OCI-LY7 (cell line): ENCODE measurements around the gene EIPR1. TPM values are rescaled to one million over a fixed set of nuclear protein-coding genes. Genes with fewer than 3 reads are reported as not detected.

Experiments
- BruUV-seq: library from RNA; stranded (reverse); fragments of 400-500 nt; replicated peaks from 2 replicates; lab custom pipeline; 2021; lab: Mats Ljungman, UMichigan
- CTCF ChIA-PET: fragments of 300-600 bp; sonication (Branson Sonifier 250); formaldehyde crosslinking; loops from one replicate; lab custom pipeline; 2022; ENCODE audit warnings: antibody characterized with exemption; ENCODE audit not compliant: unreplicated experiment; lab: Charles Lee
- POLR2A ChIA-PET: fragments of 300-600 bp; sonication (Branson Sonifier 250); formaldehyde crosslinking; loops from one replicate; lab custom pipeline; 2022; ENCODE audit warnings: antibody characterized with exemption; lab: Charles Lee
- DNase-seq: peaks from one replicate; pipeline ENCODE4 v3.0.0-alpha.2; 2015; ENCODE audit warnings: low spot score
- H2AFZ ChIP-seq: fragments of 200-600 bp; sonication (generic), shearing (Covaris generic); 2 replicates; pipeline ENCODE4 v1.6.1; 2014; ENCODE audit warnings: mild to moderate bottlenecking, antibody characterized with exemption, low read length, moderate library complexity
- H3K27ac ChIP-seq: fragments of 200-600 bp; sonication (generic); 2 replicates; pipeline ENCODE4 v1.5.1; 2014; ENCODE audit warnings: mixed run types, low read depth, mild to moderate bottlenecking, moderate library complexity, low read length, inconsistent platforms; ENCODE audit not compliant: poor library complexity, severe bottlenecking
- H3K36me3 ChIP-seq: fragments of 200-600 bp; sonication (generic); 2 replicates; pipeline ENCODE4 v1.6.1; 2014; ENCODE audit warnings: mild to moderate bottlenecking, antibody characterized with exemption, low read length, moderate library complexity, mixed read lengths; ENCODE audit not compliant: insufficient read depth
- H3K4me1 ChIP-seq: fragments of 200-600 bp; sonication (generic); 2 replicates; pipeline ENCODE4 v1.5.1; 2014; ENCODE audit warnings: mild to moderate bottlenecking, low read length; ENCODE audit not compliant: insufficient read depth, poor library complexity, severe bottlenecking
- H3K4me2 ChIP-seq: fragments of 200-600 bp; sonication (generic); 2 replicates; pipeline ENCODE4 v1.6.1; 2014; ENCODE audit warnings: mild to moderate bottlenecking, low read length
- H3K4me3 ChIP-seq: fragments of 200-600 bp; sonication (generic); 2 replicates; pipeline ENCODE4 v1.5.1; 2014; ENCODE audit warnings: mild to moderate bottlenecking, low read depth, low read length; ENCODE audit not compliant: poor library complexity, severe bottlenecking
- H3K79me2 ChIP-seq: fragments of 200-600 bp; sonication (generic); 2 replicates; pipeline ENCODE4 v1.6.1; 2016; ENCODE audit warnings: low read depth, mild to moderate bottlenecking, low read length, moderate library complexity, mixed read lengths; ENCODE audit not compliant: insufficient read depth
- H3K9me2 ChIP-seq: fragments of 200-600 bp; sonication (generic); 2 replicates; pipeline ENCODE4 v1.6.1; 2016; ENCODE audit warnings: mild to moderate bottlenecking, low read length, mixed read lengths; ENCODE audit not compliant: insufficient read depth
- H3K9me3 ChIP-seq: fragments of 200-600 bp; sonication (generic); 2 replicates; pipeline ENCODE4 v1.6.1; 2014; ENCODE audit warnings: mild to moderate bottlenecking, mixed run types, low read length, mixed read lengths
- H4K20me1 ChIP-seq: fragments of 200-600 bp; sonication (generic); 2 replicates; pipeline ENCODE4 v1.6.1; 2014; ENCODE audit warnings: mild to moderate bottlenecking, antibody characterized with exemption, low read length, moderate library complexity, mixed read lengths; ENCODE audit not compliant: insufficient read depth
- EZH2phosphoT487 ChIP-seq: fragments of 200-600 bp; sonication (generic); IDR thresholded peaks from 2 replicates; pipeline ENCODE4 v1.6.1; 2018; ENCODE audit warnings: low read depth, borderline replicate concordance, mild to moderate bottlenecking, mixed run types, antibody characterized with exemption, low read length, moderate library complexity, mixed read lengths
- intact Hi-C: fragments of 100-400 bp; cut with micrococcal nuclease; formaldehyde crosslinking; loops from one replicate; pipeline ENCODE4 v1.10.0; 2022; ENCODE audit not compliant: unreplicated experiment
- total RNA-seq, 2 experiments: library from RNA; depleted of rRNA in 1 of 2; stranded (reverse); fragments of >200 nt in 1 of 2; shearing (Covaris generic) in 1 of 2; gene quantifications; 2 replicates each; pipeline ENCODE4 v1.2.3, GENCODE V29; 2014 to 2022
- TF ChIP-seq, protein P1 (sequence below): fragments of 200-600 bp; sonication (generic); conservative IDR thresholded peaks from 2 replicates; pipeline ENCODE4 v1.5.1; 2014; ENCODE audit warnings: mild to moderate bottlenecking, antibody characterized with exemption, low read length, moderate library complexity, mixed read lengths

EIPR1 gene
- total RNA-seq, 2 experiments from 2014 or later: 60.5 to 61.7 TPM

- Histone ChIP-seq H3K9me3 (no peaks in the 10 kb centered on the region), H4K20me1 (no peaks in the 10 kb centered on the region), H3K9me2 (no peaks in the 10 kb centered on the region), H3K4me2 (no peak overlapping the region), H3K4me3 (no peak overlapping the region), H3K79me2 (no peaks in the 10 kb centered on the region), H3K27ac (no peak overlapping the region), H2AFZ (no peak overlapping the region), H3K4me1 (no peaks in the 10 kb centered on the region), H3K36me3 (peaks cover 43% of the 10 kb centered on the region)
- no peak for TF ChIP-seq EZH2phosphoT487
- TF ChIP-seq, protein P1, sequence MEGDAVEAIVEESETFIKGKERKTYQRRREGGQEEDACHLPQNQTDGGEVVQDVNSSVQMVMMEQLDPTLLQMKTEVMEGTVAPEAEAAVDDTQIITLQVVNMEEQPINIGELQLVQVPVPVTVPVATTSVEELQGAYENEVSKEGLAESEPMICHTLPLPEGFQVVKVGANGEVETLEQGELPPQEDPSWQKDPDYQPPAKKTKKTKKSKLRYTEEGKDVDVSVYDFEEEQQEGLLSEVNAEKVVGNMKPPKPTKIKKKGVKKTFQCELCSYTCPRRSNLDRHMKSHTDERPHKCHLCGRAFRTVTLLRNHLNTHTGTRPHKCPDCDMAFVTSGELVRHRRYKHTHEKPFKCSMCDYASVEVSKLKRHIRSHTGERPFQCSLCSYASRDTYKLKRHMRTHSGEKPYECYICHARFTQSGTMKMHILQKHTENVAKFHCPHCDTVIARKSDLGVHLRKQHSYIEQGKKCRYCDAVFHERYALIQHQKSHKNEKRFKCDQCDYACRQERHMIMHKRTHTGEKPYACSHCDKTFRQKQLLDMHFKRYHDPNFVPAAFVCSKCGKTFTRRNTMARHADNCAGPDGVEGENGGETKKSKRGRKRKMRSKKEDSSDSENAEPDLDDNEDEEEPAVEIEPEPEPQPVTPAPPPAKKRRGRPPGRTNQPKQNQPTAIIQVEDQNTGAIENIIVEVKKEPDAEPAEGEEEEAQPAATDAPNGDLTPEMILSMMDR: no peak
- CTCF ChIA-PET: no interaction called here
- no peak for DNase-seq
- intact Hi-C loops: no loop called here
- POLR2A ChIA-PET: no interaction called here
- BruUV-seq: no TSS peak
Measured at GRCh38 chr2:3316456-3317276, 61.0 kb downstream of the EIPR1 start.

- Histone ChIP-seq H3K27ac (no peak overlapping the region), H3K36me3 (peaks cover 29% of the 10 kb centered on the region), H3K4me1 (no peaks in the 10 kb centered on the region), H3K79me2 (no peaks in the 10 kb centered on the region), H3K9me2 (no peaks in the 10 kb centered on the region), H3K4me3 (no peak overlapping the region), H3K4me2 (no peak overlapping the region), H2AFZ (no peak overlapping the region), H3K9me3 (no peaks in the 10 kb centered on the region), H4K20me1 (no peaks in the 10 kb centered on the region)
- BruUV-seq: no TSS peak
- ChIA-PET POLR2A (no interaction called here), CTCF (no interaction called here)
- no peak for TF ChIP-seq EZH2phosphoT487
- TF ChIP-seq, protein P1: no peak
- no peak for DNase-seq
- intact Hi-C loops: no loop called here
Measured at GRCh38 chr2:3314626-3315025, 63.0 kb downstream of the EIPR1 start.

DNA sequence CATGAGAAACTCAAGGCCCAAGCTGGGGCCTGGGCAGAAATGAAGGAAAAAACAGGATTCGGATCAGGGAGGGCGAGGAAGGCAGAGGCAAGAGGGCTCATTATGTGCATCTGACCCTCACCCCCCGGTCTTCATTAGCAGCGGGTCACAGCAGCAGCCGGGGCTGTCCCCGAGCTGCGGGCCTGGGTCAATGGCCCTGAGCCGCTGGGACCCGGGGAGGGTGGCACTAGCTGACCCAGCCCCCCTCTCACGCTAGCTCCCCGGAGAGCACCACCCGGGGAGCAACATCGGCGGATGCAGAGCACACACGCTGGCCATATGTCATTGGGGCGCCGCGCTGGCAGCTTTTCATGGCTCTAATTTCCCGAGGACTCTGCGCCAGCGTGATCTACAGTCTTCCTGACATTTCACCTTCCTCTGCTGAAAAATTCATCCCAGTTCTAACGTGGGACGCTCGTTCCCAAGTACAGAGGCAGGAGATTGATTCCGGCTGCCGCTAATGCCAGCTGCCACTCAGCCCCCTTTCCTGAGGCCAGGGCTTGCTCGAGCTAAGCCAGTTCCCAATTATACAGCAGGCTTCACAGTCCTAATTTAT lies 63.7 kb downstream of the EIPR1 start:
- no peaks in the 10 kb centered on the region for H3K9me2 ChIP-seq
- no peaks in the 10 kb centered on the region for H3K9me3 ChIP-seq
- POLR2A ChIA-PET: no interaction called here
- CTCF ChIA-PET: interaction anchor here (0.6 kb wide), 1 partner anchor 10 kb away, joined by 3 read pairs; no protein-coding TSS in a partner anchor
- TF ChIP-seq, protein P1: no peak
- TF ChIP-seq EZH2phosphoT487: no peak
- intact Hi-C loops: no loop called here
- H3K4me3 ChIP-seq: no peak overlapping the region
- DNase-seq: no peak
- H3K36me3 ChIP-seq: peaks cover 22% of the 10 kb centered on the region
- no peaks in the 10 kb centered on the region for H3K79me2 ChIP-seq
- BruUV-seq: no TSS peak
- no peak overlapping the region for H2AFZ ChIP-seq
- no peak overlapping the region for H3K4me2 ChIP-seq
- no peak overlapping the region for H3K27ac ChIP-seq
- no peaks in the 10 kb centered on the region for H3K4me1 ChIP-seq
- H4K20me1 ChIP-seq: no peaks in the 10 kb centered on the region
